Measurements from ENCODE around the gene NTRK2. TPM values are rescaled to one million over a fixed set of nuclear protein-coding genes. Genes with fewer than 3 reads are reported as not detected.

NTRK2 gene
- total RNA-seq, 1 experiment from 2014 or later, result not detected

DNA sequence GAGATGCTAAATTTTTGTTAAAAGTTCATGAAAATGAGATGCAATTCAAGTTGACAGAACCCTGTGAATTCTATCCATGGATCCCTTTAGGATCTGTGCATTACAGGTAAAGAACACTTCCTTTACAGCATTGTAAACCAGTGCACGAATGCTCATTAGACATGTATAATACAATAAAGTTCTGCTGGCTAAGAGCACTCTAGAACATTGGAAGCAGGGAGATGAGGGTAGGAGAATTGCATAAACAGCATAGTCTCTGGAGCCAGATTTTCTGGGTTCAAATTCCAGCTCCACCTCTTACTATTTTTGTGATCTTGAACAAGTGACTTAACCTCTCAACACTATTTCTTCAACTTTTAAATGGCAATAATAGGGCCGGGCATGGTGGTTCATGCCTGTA, 300.2 kb downstream of the NTRK2 start:
- Histone ChIP-seq H3K27me3 (ENCODE audit: insufficient read depth, low read length) (peaks cover 15% of the 10 kb centered on the region; the same call in 1 of the 2 replicates), H2AFZ (ENCODE audit: low read depth, low read length, poor library complexity, severe bottlenecking) (no peak overlapping the region), H3K9ac (ENCODE audit: low read length) (no peak overlapping the region), H3K36me3 (ENCODE audit: control insufficient read depth in 1 of 2, insufficient read depth in 2 of 2, low read length in 2 of 2) (no peaks in the 10 kb centered on the region), H3K4me1 (ENCODE audit: control insufficient read depth in 1 of 2, insufficient read depth in 2 of 2, low read length in 2 of 2) (no peaks in the 10 kb centered on the region; a peak in 1 of 4 replicates), H3K79me2 (ENCODE audit: insufficient read depth, low read length) (no peaks in the 10 kb centered on the region), H4K20me1 (ENCODE audit: insufficient read depth) (no peaks in the 10 kb centered on the region), H3K9me2 (ENCODE audit: insufficient read depth) (no peaks in the 10 kb centered on the region), H3K9me3 (ENCODE audit: control insufficient read depth in 1 of 2, insufficient read depth in 1 of 2, low read depth in 1 of 2, low read length in 2 of 2) (no peaks in the 10 kb centered on the region), H3K27ac (ENCODE audit: low read depth, low read length) (no peak overlapping the region), H3K4me3 (replicated peaks in 1 of 2; ENCODE audit: low read depth in 1 of 2, low read length in 2 of 2) (no peak overlapping the region), H3K4me2 (ENCODE audit: low read length) (no peak overlapping the region)
- ATAC-seq (no peak), DNase-seq (ENCODE audit: low read depth, low spot score) (no peak)
- intact Hi-C loops (cut with micrococcal nuclease), result no loop called here
- CTCF ChIA-PET, result no interaction called here
- POLR2A ChIA-PET, result no interaction called here
- RAD21 ChIA-PET (ENCODE audit: low non-redundant PET in 1 of 2, low total read pairs in 2 of 2, uncharacterized antibody in 2 of 2, unreplicated experiment in 2 of 2), result no interaction called here
- no peak for TF ChIP-seq JUND (IDR thresholded peaks at IDR 0.05)
- TF ChIP-seq, protein P1, sequence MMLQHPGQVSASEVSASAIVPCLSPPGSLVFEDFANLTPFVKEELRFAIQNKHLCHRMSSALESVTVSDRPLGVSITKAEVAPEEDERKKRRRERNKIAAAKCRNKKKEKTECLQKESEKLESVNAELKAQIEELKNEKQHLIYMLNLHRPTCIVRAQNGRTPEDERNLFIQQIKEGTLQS (IDR thresholded peaks at IDR 0.05), result no peak
- no peak for TF ChIP-seq ZNF274 (IDR thresholded peaks at IDR 0.05; ENCODE audit: low read depth, low read length)
- TF ChIP-seq, protein P2, sequence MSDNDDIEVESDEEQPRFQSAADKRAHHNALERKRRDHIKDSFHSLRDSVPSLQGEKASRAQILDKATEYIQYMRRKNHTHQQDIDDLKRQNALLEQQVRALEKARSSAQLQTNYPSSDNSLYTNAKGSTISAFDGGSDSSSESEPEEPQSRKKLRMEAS (IDR thresholded peaks at IDR 0.05), result no peak
- no peak for TF ChIP-seq EZH2phosphoT487 (IDR thresholded peaks at IDR 0.05; ENCODE audit: borderline replicate concordance)
- TF ChIP-seq EGR1 (IDR thresholded peaks at IDR 0.05; ENCODE audit: low read depth), result no peak
- TF ChIP-seq CEBPB (IDR thresholded peaks at IDR 0.05; ENCODE audit: low read depth), result no peak
- TF ChIP-seq SP1 (IDR thresholded peaks at IDR 0.05; ENCODE audit: low read depth), result no peak
- TF ChIP-seq, protein P3, sequence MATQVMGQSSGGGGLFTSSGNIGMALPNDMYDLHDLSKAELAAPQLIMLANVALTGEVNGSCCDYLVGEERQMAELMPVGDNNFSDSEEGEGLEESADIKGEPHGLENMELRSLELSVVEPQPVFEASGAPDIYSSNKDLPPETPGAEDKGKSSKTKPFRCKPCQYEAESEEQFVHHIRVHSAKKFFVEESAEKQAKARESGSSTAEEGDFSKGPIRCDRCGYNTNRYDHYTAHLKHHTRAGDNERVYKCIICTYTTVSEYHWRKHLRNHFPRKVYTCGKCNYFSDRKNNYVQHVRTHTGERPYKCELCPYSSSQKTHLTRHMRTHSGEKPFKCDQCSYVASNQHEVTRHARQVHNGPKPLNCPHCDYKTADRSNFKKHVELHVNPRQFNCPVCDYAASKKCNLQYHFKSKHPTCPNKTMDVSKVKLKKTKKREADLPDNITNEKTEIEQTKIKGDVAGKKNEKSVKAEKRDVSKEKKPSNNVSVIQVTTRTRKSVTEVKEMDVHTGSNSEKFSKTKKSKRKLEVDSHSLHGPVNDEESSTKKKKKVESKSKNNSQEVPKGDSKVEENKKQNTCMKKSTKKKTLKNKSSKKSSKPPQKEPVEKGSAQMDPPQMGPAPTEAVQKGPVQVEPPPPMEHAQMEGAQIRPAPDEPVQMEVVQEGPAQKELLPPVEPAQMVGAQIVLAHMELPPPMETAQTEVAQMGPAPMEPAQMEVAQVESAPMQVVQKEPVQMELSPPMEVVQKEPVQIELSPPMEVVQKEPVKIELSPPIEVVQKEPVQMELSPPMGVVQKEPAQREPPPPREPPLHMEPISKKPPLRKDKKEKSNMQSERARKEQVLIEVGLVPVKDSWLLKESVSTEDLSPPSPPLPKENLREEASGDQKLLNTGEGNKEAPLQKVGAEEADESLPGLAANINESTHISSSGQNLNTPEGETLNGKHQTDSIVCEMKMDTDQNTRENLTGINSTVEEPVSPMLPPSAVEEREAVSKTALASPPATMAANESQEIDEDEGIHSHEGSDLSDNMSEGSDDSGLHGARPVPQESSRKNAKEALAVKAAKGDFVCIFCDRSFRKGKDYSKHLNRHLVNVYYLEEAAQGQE (IDR thresholded peaks at IDR 0.05; ENCODE audit: low read depth), result no peak
- no peak for TF ChIP-seq FOSL1 (IDR thresholded peaks at IDR 0.05; ENCODE audit: low read depth)
- no peak for TF ChIP-seq RAD21 (IDR thresholded peaks at IDR 0.05; ENCODE audit: low read depth)
- TF ChIP-seq YY1 (IDR thresholded peaks at IDR 0.05; ENCODE audit: extremely low read depth, insufficient replicate concordance, low read depth, low read length), result no peak
- no peak for TF ChIP-seq TCF7L2 (IDR thresholded peaks at IDR 0.05; ENCODE audit: borderline replicate concordance, extremely low read depth, insufficient read depth, insufficient read length)
- TF ChIP-seq SIN3A (IDR thresholded peaks at IDR 0.05; ENCODE audit: low read depth), result no peak
- TF ChIP-seq, protein P4, sequence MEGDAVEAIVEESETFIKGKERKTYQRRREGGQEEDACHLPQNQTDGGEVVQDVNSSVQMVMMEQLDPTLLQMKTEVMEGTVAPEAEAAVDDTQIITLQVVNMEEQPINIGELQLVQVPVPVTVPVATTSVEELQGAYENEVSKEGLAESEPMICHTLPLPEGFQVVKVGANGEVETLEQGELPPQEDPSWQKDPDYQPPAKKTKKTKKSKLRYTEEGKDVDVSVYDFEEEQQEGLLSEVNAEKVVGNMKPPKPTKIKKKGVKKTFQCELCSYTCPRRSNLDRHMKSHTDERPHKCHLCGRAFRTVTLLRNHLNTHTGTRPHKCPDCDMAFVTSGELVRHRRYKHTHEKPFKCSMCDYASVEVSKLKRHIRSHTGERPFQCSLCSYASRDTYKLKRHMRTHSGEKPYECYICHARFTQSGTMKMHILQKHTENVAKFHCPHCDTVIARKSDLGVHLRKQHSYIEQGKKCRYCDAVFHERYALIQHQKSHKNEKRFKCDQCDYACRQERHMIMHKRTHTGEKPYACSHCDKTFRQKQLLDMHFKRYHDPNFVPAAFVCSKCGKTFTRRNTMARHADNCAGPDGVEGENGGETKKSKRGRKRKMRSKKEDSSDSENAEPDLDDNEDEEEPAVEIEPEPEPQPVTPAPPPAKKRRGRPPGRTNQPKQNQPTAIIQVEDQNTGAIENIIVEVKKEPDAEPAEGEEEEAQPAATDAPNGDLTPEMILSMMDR (IDR thresholded peaks at IDR 0.05 in 2 of 3, conservative IDR thresholded peaks at IDR 0.05 in 1 of 3; ENCODE audit: borderline replicate concordance in 1 of 3, insufficient read depth in 1 of 3, low read depth in 2 of 3, low read length in 2 of 3), result no peak
- no peak for TF ChIP-seq ELF1 (IDR thresholded peaks at IDR 0.05; ENCODE audit: borderline replicate concordance, low read depth)
- TF ChIP-seq EZH2 (IDR thresholded peaks at IDR 0.05), result no peak
- no peak for TF ChIP-seq ZFX (IDR thresholded peaks at IDR 0.05)
- TF ChIP-seq POLR2AphosphoS5 (IDR thresholded peaks at IDR 0.05; ENCODE audit: low read depth, low read length), result no peak
- TF ChIP-seq SRF (IDR thresholded peaks at IDR 0.05; ENCODE audit: low read depth), result no peak
- no TSS peak for BruUV-seq (replicated peaks)

All from HCT116 (cell line).